GM19239 (cell line): Measurements from ENCODE around the gene ADAMTS17.

Experiments used
- DNase-seq: peaks from one replicate; pipeline ENCODE4 v3.0.0; 2011; ENCODE audit warnings: low spot score; ENCODE audit not compliant: insufficient read length
- FAIRE-seq: peaks from 2 replicates; lab custom pipeline; 2011; peaks lifted over from hg19 to GRCh38; lab: Jason Lieb, UNC

Gene ADAMTS17, protein sequence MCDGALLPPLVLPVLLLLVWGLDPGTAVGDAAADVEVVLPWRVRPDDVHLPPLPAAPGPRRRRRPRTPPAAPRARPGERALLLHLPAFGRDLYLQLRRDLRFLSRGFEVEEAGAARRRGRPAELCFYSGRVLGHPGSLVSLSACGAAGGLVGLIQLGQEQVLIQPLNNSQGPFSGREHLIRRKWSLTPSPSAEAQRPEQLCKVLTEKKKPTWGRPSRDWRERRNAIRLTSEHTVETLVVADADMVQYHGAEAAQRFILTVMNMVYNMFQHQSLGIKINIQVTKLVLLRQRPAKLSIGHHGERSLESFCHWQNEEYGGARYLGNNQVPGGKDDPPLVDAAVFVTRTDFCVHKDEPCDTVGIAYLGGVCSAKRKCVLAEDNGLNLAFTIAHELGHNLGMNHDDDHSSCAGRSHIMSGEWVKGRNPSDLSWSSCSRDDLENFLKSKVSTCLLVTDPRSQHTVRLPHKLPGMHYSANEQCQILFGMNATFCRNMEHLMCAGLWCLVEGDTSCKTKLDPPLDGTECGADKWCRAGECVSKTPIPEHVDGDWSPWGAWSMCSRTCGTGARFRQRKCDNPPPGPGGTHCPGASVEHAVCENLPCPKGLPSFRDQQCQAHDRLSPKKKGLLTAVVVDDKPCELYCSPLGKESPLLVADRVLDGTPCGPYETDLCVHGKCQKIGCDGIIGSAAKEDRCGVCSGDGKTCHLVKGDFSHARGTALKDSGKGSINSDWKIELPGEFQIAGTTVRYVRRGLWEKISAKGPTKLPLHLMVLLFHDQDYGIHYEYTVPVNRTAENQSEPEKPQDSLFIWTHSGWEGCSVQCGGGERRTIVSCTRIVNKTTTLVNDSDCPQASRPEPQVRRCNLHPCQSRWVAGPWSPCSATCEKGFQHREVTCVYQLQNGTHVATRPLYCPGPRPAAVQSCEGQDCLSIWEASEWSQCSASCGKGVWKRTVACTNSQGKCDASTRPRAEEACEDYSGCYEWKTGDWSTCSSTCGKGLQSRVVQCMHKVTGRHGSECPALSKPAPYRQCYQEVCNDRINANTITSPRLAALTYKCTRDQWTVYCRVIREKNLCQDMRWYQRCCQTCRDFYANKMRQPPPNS

DNA sequence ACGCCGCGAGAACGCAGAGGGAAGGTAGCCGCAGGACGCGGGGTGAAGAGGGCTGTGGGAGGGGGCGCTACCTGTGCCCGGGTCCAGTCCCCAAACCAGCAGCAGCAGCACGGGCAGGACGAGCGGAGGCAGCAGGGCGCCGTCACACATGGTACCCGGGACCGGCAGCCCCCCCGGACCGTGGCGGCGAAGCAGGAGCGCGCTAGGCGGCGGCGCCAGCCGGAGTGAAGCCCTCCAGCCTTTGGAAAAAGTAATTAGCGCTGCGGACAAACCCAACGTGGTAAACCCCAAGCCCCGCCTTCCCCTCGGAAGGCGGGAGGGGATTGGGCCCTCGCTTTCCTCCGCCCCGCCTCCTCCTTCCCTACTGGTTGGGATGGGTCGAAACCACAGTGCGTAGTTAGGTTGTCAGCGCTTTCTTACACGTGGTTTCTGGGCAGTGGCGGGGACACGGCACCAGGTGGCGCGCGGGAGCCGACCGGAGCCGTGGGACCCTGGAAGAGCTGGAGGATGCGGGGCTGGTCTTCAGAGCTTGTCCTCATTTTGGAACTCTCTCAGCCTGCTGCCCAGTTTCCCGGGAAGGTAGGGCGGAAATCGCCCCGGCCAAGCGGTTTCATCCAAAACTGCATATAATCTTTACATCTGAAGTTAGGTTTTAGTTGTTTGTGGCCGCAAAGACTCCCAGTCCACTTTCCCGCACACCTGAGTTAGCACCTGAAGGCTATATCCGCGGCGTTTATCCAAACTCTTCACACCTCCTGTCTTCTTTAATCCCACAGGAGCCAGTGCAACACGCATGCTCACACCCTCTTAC is at the start of gene ADAMTS17:
ADAMTS17 (minus strand) TSS at position 226 of the 811 bp plus-strand sequence; CDS start at position 150, 76 bp downstream.
- FAIRE-seq (peak; percentile 86), DNase-seq (peak; percentile 85)

DNA sequence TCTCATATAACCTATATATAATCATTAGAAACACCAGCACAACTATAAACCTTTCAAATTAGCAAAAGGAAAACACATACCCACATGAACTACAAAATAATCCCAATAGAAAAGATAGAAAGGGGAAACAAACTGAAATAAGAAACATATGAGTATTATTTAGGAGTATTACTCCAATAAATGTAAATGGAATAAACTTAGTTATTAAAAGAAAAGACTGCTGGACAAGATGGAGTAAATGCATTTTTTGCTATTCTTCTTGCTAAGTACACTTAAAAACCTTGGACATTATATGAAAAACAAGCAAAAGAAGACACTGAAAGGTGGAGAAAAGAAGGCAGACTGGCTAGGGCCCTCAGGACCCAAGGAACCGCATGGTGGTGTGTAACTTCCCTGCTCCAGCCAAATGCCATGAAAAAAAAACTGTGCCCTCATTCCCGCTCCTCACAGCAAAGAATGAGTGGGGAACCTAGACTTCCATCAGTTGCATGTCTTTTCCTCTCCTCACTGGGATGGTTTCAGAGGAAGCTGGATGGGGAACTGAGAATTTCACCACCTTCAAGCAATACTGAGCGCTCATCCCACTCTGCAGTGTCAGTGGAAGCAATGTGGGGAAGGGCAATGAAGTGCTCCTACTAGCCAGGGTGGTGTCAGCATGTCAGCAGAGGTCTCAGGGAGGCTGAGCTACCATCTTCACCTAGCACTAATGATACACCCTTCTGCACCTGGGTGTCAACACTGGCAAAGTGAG is 43.7 kb upstream of the ADAMTS17 start:
- FAIRE-seq = no peak
- DNase-seq = no peak

- FAIRE-seq (no peak), DNase-seq (no peak)
These were observed 42.3 kb upstream of the ADAMTS17 start for GRCh38 chr15:100384108-100384410.

DNA sequence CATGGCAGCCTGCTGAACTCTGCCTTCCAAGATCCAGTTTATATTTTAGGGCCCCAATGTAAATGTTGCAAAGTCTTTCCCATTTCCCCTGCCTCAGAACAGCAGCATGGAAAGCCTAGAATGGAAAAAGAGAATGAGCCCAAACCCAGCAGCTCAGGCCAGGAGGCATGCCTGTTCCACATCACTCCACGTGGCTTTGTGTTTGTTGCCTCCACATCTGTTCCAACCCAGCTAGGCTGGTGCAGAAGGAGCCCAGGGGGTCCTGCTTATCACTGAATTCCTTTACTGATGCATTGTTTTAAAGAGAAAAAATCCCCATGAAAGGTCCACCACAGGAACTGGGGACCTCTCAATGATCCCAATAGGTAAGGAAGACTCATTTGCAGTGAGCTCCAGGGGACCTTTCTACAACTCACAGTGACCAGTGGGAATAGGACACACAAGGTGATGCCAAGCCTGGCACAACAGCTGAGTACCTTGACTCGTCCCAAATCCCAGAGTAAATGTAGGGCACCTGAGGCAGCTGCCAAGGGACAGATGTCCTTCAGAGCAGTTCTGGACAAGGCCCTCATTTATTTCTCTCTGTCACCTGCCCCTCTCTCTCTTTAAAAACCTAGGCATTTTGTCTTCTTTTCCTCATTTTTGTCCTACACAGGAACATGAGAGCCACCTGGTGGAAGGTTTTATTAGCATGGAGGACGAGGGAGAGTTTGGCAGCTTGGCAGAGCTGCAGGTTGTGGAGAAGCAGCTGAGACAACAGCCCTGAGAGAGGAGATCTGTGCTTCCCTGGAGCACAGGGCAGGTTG is 41.7 kb upstream of the ADAMTS17 start:
- DNase-seq (no peak), FAIRE-seq (no peak)

- no peak for DNase-seq
- FAIRE-seq = no peak
These were observed 32.2 kb upstream of the ADAMTS17 start for GRCh38 chr15:100373942-100374341.

DNA sequence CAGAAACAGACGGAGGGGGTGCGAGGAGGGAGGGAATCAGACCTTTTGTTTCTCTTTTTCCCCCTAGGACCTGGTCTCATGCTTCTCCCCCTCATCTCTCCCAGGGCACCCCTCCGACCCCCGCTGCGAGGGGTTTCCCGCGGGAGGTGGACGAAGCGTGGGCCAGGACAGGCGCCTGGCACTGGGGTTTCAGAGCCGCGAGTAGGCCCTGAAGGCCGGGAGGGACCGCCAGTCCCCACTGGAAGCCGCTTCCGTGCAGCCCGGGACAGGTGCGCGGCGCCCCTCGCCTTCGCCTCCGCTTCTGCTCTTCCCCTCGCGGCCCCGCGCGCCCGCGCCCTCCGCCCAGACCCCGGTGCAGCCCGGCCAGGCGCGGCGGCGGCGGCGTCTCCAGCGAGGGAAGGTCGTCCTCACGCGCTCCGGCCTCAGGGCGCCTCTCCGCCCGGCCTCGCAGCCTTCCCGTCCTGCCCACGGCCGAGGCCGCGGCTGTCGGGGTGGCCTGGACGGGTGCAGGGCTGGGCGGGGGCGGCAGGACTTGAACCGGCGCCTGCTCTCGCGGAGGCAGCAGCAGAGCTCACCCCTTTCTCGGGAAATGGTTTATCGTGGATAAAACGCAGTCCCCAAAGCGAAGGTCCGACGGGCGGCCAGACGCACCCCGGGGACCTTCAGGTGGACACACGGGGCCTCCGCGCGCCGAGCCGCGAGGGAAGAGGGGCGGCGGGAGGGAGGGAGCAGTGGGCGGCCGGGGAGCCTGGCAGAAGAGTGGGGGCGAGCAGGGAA is 31.5 kb upstream of the ADAMTS17 start:
- DNase-seq = no peak

GRCh38 chr15:100372739-100373119 is 31.0 kb upstream of the ADAMTS17 start:
- FAIRE-seq = no peak
- DNase-seq = no peak

More for the DNA sequence above, 31.5 kb upstream of the ADAMTS17 start:
- FAIRE-seq = no peak

DNA sequence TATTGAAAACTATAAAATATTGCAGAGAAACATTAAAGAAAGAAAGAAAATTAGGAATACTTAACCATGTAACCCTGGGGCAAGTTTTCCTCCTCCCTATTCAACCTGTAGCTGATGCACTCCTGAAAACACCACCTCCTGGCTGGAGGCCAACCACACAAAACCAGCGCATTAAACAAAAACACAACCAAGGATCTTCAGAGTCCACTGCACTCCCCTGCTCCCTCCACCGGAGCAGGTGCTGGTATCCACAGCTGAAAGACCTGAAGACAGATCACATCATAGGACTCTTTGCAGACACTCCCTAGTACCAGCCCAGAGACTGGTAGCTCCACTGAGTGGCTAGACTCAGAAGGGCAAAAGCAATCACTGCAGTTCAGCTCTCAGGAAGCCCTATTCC is 13.6 kb upstream of the ADAMTS17 start:
- FAIRE-seq (no peak), DNase-seq (no peak)

DNA sequence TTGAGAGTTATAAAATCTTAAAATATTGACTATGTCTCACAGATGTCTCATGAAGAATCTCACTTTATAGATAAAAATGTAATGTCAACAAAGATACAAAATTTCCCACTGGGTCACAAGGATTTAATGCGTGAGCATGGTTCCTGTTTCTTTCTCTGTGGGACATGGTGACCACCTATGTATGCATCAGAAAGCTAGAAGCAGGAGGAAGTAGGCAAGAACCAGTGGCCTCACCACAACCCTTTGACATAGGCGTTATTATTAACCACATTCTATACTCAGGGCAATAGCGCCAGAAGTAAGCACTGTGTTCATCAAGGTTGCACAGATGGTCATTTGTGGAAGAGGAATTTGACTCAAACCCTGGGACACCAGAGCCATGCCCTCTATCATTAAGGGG is 11.7 kb upstream of the ADAMTS17 start:
- DNase-seq (no peak), FAIRE-seq (no peak)

DNA sequence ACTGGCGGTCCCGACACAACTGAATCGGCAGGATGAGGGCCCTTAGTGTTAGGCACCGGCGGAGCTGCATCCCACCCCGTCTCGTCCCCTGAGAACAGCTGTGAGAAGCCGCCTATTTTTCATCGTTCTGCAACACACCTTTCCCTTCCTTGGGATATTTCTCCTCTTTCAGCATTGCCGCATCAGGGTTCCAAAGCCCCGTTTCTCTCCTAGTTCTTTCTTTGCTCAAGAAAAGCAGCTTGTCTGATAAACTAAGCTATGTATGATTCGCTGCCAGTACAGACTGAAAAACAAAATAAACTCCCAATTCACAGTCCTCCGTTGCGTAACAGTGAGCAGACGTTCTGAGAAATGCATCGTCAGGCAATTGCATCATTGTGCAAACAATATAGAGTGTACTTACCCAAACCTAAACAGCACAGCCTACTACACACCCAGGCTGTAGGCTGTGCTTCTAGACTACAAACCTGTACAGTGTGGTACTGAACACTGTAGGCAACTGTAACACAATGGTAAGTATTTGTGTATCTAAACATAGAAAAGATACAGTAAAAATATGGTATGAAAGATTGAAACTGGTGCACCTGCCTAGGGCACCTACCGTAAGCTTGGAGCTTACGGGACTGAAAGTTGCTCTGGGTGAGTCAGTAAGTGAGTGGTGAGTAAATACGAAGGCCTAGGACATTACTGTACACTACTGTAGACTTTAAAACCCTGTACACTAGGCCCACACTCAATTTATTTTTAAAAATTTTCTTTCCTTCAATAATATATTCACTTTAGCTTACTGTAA is 8.9 kb upstream of the ADAMTS17 start:
- DNase-seq = no peak
- no peak for FAIRE-seq

GRCh38 chr15:100349696-100350433 is 8.1 kb upstream of the ADAMTS17 start:
- FAIRE-seq = peak; percentile 49

DNA sequence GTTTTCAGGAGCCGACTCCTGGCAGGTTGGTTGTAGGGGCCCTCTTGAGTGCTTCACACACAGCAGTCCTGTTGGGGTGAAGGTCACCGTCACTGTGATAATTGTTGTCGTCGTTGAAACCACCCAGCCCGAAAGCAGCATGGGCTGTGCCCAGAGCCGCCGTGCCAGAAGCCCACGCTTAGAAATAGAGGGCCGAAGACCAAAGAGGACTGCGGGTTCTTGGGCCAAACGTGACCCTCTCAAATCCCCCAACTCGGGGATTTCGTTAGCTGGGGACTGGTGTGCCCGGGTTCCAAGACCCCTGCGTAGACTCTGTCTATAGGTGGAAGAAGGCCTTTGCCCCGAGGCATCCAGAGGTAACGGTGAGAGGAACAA is 7.5 kb upstream of the ADAMTS17 start:
- no peak for DNase-seq
- FAIRE-seq = no peak

More at GRCh38 chr15:100349696-100350433, 8.1 kb upstream of the ADAMTS17 start:
- peak; percentile 76 for DNase-seq

- no peak for DNase-seq
These were observed 6.8 kb upstream of the ADAMTS17 start for GRCh38 chr15:100348578-100348977.

GRCh38 chr15:100346866-100347512 is 5.2 kb upstream of the ADAMTS17 start:
- FAIRE-seq = no peak

More at GRCh38 chr15:100348578-100348977, 6.8 kb upstream of the ADAMTS17 start:
- FAIRE-seq = no peak

GRCh38 chr15:100345438-100345837 is 3.7 kb upstream of the ADAMTS17 start:
- FAIRE-seq (no peak), DNase-seq (no peak)

More at GRCh38 chr15:100346866-100347512, 5.2 kb upstream of the ADAMTS17 start:
- no peak for DNase-seq

DNA sequence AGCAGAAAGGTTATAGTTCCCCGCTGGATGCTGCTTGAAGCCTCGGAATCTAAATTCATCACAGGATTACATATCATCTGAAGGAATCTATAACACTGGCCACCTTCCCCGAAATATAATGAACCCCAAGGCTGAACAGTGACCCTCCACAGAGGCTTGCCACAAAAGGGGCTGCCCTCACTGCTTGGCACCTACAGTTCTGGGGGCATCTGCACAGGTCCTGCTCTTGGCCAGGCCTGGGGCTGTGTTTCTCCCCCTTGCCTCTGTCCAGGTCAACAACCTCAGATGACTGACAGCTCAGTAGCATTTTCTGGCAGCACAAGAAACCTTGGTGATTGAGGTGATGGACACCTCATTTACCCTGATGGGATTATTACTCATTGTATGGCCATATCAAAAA is 1.5 kb upstream of the ADAMTS17 start:
- FAIRE-seq = no peak
- no peak for DNase-seq
